ENCODE measurements around the gene GXYLT2. TPM values are rescaled to one million over a fixed set of nuclear protein-coding genes. Genes with fewer than 3 reads are reported as not detected.
A peak's percentile ranks its signal among the peaks of the same experiment; 100 is the strongest.

GXYLT2 gene
- total and polyA plus RNA-seq, 2 of the 13 experiments (the other 11 are each of a cell fraction or from before 2014, with no cell fraction given), result 4.3 to 6.9 TPM

DNA sequence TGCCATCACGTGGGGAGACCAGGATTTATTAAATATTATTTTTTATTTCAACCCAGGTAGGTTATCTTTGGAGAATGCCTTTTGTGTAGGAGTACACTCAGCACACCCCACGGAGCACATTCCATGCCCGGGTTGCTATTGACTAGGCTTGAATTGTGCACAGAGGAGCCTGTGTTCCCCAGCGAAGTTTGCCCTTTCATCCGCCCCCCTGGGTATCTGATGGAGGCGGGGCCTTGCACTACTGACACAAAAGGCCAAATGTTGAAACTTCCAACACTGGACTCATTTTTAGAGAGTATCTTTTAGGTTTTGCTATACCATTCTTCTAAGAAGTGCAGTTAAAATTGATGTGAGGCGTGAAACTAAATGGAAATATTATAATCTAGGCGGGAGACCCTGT, 69.5 kb downstream of the GXYLT2 start (continued):
- TF ChIP-seq U2AF1 (optimal IDR thresholded peaks at IDR 0.05; ENCODE audit: low read depth, low read length), result no peak
- no peak for TF ChIP-seq SKI (IDR thresholded peaks at IDR 0.05; ENCODE audit: partially characterized antibody)
- TF ChIP-seq, protein P1, sequence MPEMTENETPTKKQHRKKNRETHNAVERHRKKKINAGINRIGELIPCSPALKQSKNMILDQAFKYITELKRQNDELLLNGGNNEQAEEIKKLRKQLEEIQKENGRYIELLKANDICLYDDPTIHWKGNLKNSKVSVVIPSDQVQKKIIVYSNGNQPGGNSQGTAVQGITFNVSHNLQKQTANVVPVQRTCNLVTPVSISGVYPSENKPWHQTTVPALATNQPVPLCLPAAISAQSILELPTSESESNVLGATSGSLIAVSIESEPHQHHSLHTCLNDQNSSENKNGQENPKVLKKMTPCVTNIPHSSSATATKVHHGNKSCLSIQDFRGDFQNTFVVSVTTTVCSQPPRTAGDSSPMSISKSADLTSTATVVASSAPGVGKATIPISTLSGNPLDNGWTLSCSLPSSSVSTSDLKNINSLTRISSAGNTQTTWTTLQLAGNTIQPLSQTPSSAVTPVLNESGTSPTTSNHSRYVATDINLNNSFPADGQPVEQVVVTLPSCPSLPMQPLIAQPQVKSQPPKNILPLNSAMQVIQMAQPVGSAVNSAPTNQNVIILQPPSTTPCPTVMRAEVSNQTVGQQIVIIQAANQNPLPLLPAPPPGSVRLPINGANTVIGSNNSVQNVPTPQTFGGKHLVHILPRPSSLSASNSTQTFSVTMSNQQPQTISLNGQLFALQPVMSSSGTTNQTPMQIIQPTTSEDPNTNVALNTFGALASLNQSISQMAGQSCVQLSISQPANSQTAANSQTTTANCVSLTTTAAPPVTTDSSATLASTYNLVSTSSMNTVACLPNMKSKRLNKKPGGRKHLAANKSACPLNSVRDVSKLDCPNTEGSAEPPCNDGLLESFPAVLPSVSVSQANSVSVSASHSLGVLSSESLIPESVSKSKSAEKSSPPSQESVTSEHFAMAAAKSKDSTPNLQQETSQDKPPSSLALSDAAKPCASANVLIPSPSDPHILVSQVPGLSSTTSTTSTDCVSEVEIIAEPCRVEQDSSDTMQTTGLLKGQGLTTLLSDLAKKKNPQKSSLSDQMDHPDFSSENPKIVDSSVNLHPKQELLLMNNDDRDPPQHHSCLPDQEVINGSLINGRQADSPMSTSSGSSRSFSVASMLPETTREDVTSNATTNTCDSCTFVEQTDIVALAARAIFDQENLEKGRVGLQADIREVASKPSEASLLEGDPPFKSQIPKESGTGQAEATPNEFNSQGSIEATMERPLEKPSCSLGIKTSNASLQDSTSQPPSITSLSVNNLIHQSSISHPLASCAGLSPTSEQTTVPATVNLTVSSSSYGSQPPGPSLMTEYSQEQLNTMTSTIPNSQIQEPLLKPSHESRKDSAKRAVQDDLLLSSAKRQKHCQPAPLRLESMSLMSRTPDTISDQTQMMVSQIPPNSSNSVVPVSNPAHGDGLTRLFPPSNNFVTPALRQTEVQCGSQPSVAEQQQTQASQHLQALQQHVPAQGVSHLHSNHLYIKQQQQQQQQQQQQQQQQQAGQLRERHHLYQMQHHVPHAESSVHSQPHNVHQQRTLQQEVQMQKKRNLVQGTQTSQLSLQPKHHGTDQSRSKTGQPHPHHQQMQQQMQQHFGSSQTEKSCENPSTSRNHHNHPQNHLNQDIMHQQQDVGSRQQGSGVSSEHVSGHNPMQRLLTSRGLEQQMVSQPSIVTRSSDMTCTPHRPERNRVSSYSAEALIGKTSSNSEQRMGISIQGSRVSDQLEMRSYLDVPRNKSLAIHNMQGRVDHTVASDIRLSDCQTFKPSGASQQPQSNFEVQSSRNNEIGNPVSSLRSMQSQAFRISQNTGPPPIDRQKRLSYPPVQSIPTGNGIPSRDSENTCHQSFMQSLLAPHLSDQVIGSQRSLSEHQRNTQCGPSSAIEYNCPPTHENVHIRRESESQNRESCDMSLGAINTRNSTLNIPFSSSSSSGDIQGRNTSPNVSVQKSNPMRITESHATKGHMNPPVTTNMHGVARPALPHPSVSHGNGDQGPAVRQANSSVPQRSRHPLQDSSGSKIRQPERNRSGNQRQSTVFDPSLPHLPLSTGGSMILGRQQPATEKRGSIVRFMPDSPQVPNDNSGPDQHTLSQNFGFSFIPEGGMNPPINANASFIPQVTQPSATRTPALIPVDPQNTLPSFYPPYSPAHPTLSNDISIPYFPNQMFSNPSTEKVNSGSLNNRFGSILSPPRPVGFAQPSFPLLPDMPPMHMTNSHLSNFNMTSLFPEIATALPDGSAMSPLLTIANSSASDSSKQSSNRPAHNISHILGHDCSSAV (CRISPR knock-in tag; IDR thresholded peaks at IDR 0.05; ENCODE audit: borderline replicate concordance), result no peak
- no peak for TF ChIP-seq BRCA1 (CRISPR knock-in tag; IDR thresholded peaks at IDR 0.05)
- 0 out of 2 replicates have a peak, but pooled peaks have one; percentile 36 for TF ChIP-seq SIX4 (CRISPR knock-in tag; IDR thresholded peaks at IDR 0.05)
- no peak for TF ChIP-seq ZNF430 (CRISPR knock-in tag; IDR thresholded peaks at IDR 0.05)
- 0 out of 2 replicates have a peak, but pooled peaks have one; percentile 37 for TF ChIP-seq ZNF232 (CRISPR knock-in tag; IDR thresholded peaks at IDR 0.05; ENCODE audit: borderline replicate concordance)
- peak; percentile 38; the same call in 1 of the 2 replicates for TF ChIP-seq ZFY (CRISPR knock-in tag; IDR thresholded peaks at IDR 0.05)
- TF ChIP-seq KLF6 (CRISPR knock-in tag; IDR thresholded peaks at IDR 0.05), result no peak
- no peak for TF ChIP-seq ZNF850 (CRISPR knock-in tag; conservative IDR thresholded peaks at IDR 0.05)
- no peak for TF ChIP-seq ZKSCAN8 (CRISPR knock-in tag; IDR thresholded peaks at IDR 0.05; ENCODE audit: borderline replicate concordance)
- no peak for TF ChIP-seq KDM2A (CRISPR knock-in tag; IDR thresholded peaks at IDR 0.05; ENCODE audit: borderline replicate concordance, low read depth)
- no peak for TF ChIP-seq ZSCAN30 (CRISPR knock-in tag; IDR thresholded peaks at IDR 0.05)
- TF ChIP-seq ZNF777 (CRISPR knock-in tag; IDR thresholded peaks at IDR 0.05), result no peak
- no peak for TF ChIP-seq PHF20 (CRISPR knock-in tag; IDR thresholded peaks at IDR 0.05)
- TF ChIP-seq, protein P2, sequence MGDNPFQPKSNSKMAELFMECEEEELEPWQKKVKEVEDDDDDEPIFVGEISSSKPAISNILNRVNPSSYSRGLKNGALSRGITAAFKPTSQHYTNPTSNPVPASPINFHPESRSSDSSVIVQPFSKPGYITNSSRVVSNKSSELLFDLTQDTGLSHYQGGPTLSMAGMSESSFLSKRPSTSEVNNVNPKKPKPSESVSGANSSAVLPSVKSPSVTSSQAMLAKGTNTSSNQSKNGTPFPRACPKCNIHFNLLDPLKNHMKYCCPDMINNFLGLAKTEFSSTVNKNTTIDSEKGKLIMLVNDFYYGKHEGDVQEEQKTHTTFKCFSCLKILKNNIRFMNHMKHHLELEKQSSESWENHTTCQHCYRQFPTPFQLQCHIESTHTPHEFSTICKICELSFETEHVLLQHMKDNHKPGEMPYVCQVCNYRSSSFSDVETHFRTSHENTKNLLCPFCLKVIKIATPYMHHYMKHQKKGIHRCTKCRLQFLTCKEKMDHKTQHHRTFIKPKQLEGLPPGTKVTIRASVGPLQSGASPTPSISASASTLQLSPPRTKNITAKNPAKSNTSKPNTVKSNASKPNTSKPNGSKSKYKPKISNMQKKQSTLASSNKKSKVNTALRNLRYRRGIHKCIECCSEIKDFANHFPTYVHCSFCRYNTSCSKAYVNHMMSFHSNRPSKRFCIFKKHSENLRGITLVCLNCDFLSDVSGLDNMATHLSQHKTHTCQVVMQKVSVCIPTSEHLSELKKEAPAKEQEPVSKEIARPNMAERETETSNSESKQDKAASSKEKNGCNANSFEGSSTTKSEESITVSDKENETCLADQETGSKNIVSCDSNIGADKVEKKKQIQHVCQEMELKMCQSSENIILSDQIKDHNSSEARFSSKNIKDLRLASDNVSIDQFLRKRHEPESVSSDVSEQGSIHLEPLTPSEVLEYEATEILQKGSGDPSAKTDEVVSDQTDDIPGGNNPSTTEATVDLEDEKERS (CRISPR knock-in tag; IDR thresholded peaks at IDR 0.05), result no peak
- TF ChIP-seq ZNF816 (CRISPR knock-in tag; IDR thresholded peaks at IDR 0.05; ENCODE audit: borderline replicate concordance), result no peak
- TF ChIP-seq NFRKB (IDR thresholded peaks at IDR 0.05), result no peak
- no peak for TF ChIP-seq ATF5 (CRISPR knock-in tag; IDR thresholded peaks at IDR 0.05; ENCODE audit: low read depth)
- TF ChIP-seq YY1 (IDR thresholded peaks at IDR 0.05; ENCODE audit: insufficient read depth, insufficient replicate concordance, low read depth, low read length), result peak; percentile 46
- peak; percentile 61; the same call in 1 of the 2 replicates for TF ChIP-seq ZFP1 (CRISPR knock-in tag; IDR thresholded peaks at IDR 0.05)

All from HepG2 (cell line).